Chondrocyte (in vitro differentiated cells): Measurements from ENCODE around the gene CXCL6. TPM values are rescaled to one million over a fixed set of nuclear protein-coding genes. Genes with fewer than 3 reads are reported as not detected.

Experiments
- DNase-seq: peaks from one replicate; pipeline ENCODE4 v3.0.0; 2021; ENCODE audit warnings: mixed read lengths, low spot score
- H3K27ac Mint-ChIP-seq: one replicate; pipeline ENCODE4 v1.8.0; 2021; ENCODE audit warnings: mild to moderate bottlenecking, moderate library complexity, mixed read lengths; ENCODE audit not compliant: unreplicated experiment
- H3K27me3 Mint-ChIP-seq: 2 replicates; pipeline ENCODE4 v1.8.0; 2021; ENCODE audit warnings: low read depth, mixed read lengths
- H3K36me3 Mint-ChIP-seq: 2 replicates; pipeline ENCODE4 v1.8.0; 2021; ENCODE audit warnings: low read depth, mixed read lengths
- H3K4me1 Mint-ChIP-seq: 2 replicates; pipeline ENCODE4 v1.8.0; 2021; ENCODE audit warnings: low read depth, mild to moderate bottlenecking, mixed read lengths
- H3K4me3 Mint-ChIP-seq: one replicate; pipeline ENCODE4 v1.8.0; 2021; ENCODE audit warnings: mild to moderate bottlenecking, moderate library complexity, mixed read lengths; ENCODE audit not compliant: unreplicated experiment
- H3K9me3 Mint-ChIP-seq: 2 replicates; pipeline ENCODE4 v1.8.0; 2021; ENCODE audit warnings: low read depth, mixed read lengths
- CTCF ChIP-seq: fragments of 200-600 bp; sonication (generic); IDR thresholded peaks from 2 replicates; pipeline ENCODE4 v1.5.0; 2021; ENCODE audit warnings: antibody characterized with exemption, mild to moderate bottlenecking, moderate library complexity
- total RNA-seq: library from RNA; stranded (reverse); gene quantifications from 3 replicates; pipeline ENCODE4 v1.2.1, GENCODE V29; 2021

Gene CXCL6
- total RNA-seq, 1 donor from 2014 or later: not detected

DNA sequence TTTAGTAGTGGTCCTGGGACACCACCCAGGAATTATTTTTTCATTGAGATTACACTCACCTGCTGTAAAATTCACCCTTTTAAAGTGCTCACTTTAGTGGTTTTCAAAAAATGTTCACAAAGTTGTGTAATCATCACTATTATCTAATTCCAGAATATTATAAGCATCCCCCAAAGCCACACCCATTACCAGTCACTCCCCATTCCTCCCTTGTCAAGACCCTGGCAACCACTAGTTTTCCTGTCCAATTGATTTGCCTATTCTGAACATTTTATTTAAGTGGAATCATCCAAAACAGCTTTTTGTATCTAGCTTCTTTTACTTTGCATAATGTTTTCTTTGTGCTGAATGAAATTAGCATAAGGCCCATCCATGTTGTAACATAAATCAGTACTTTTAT is 12.7 kb upstream of the CXCL6 start:
- Mint-ChIP-seq H3K4me1 (peaks cover under 1% of the 10 kb centered on the region), H3K27me3 (peaks cover 22% of the 10 kb centered on the region), H3K27ac (no peak overlapping the region), H3K36me3 (peaks cover 4% of the 10 kb centered on the region), H3K9me3 (peaks cover 15% of the 10 kb centered on the region), H3K4me3 (no peak overlapping the region)
- TF ChIP-seq CTCF: no peak
- no peak for DNase-seq

DNA sequence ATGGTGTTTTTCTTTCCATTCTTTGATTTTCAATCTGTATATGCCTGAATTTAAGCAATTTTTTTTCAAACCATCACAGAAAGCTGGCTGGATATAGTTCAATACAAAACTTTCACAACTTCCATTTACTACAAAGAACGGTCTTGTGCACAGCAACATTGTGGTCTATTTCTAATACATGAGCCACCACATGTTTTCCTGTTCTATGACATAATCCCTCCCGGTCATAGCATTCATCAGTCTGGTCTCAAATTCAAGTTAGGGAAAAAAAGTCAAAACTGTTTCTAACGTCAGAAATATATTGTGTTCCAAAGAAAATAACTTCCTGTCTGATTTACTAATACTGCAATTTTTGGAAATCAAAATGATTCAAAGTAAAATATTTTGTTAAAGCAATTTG is 7.5 kb upstream of the CXCL6 start:
- Mint-ChIP-seq H3K27ac (no peak overlapping the region), H3K4me1 (peaks cover 12% of the 10 kb centered on the region), H3K9me3 (peaks cover 15% of the 10 kb centered on the region), H3K4me3 (no peak overlapping the region), H3K27me3 (peaks cover 21% of the 10 kb centered on the region), H3K36me3 (peaks cover 4% of the 10 kb centered on the region)
- no peak for DNase-seq
- TF ChIP-seq CTCF: no peak

- Mint-ChIP-seq H3K4me1 (peaks cover 14% of the 10 kb centered on the region), H3K9me3 (peaks cover 15% of the 10 kb centered on the region), H3K4me3 (no peak overlapping the region), H3K27me3 (peaks cover 15% of the 10 kb centered on the region), H3K36me3 (peaks cover 4% of the 10 kb centered on the region), H3K27ac (no peak overlapping the region)
- no peak for DNase-seq
- no peak for TF ChIP-seq CTCF
These were observed 4.9 kb upstream of the CXCL6 start for GRCh38 chr4:73831569-73831968.

GRCh38 chr4:73832651-73833237 is 3.7 kb upstream of the CXCL6 start:
- H3K4me1 Mint-ChIP-seq: peaks cover 20% of the 10 kb centered on the region
- no peak for TF ChIP-seq CTCF
- H3K4me3 Mint-ChIP-seq: no peak overlapping the region
- H3K27me3 Mint-ChIP-seq: peaks cover 23% of the 10 kb centered on the region
- peaks cover 3% of the 10 kb centered on the region for H3K9me3 Mint-ChIP-seq
- no peak overlapping the region for H3K27ac Mint-ChIP-seq
- DNase-seq: no peak
- peaks cover 3% of the 10 kb centered on the region for H3K36me3 Mint-ChIP-seq

- H3K4me1 Mint-ChIP-seq: peaks cover 8% of the 10 kb centered on the region
- no peak overlapping the region for H3K27ac Mint-ChIP-seq
- no peak for DNase-seq
- H3K4me3 Mint-ChIP-seq: no peak overlapping the region
- peaks cover 42% of the 10 kb centered on the region for H3K27me3 Mint-ChIP-seq
- no peaks in the 10 kb centered on the region for H3K9me3 Mint-ChIP-seq
- H3K36me3 Mint-ChIP-seq: peaks cover 3% of the 10 kb centered on the region
- no peak for TF ChIP-seq CTCF
These were observed 2.6 kb downstream of the CXCL6 start for GRCh38 chr4:73839071-73839470.
